Fibroblast of gingiva (primary cell): ENCODE results near the gene LYRM1.

Source experiments
- DNase-seq: peaks from one replicate; pipeline ENCODE4 v3.0.0-alpha.2; 2011; ENCODE audit warnings: low read depth

The LYRM1 gene

DNA sequence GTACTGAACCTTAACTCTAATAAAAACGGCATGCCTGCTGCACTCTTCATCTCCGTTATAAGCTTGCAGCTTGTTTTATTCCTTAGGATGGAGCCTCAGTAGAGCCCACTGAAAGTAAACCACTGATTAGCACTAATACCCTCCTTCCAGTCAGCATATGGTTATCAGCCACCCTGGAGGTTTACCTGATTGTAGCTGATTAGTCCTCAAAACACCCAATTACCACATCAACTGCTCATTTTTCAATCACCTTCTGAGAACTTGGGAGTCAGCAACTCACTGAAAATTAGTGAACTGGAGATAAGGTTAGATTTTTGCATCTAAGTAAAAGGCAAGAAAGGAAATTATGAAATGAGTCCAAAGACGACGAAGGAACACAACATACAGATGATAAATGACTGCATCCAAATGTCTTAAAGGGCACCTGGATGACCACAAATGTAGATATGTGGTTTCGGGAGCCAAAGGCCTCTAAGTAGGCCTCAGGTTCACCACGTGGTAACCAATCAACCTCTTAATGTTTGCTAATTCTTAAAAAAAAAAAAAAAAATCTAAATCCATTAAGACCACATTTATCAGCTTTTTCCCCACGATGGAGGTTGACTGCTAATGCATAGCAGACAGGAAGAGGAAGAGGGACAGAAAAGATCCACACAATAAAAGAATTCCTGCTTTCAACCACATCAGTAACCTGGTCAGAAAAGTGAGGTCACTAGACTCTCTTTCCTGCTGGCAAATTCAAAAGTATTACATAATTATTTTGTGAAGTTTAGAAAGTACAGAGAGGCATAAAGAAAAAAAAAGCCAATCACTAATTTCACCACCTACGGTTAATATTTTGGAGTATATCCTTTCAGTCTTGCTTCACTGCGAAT is 28.4 kb upstream of the LYRM1 start:
- no peak for DNase-seq

- DNase-seq: no peak
These were observed 27.2 kb upstream of the LYRM1 start for GRCh38 chr16:20873331-20873730.

GRCh38 chr16:20874088-20874581 is 26.4 kb upstream of the LYRM1 start:
- DNase-seq: no peak

GRCh38 chr16:20875355-20875650 is 25.3 kb upstream of the LYRM1 start:
- no peak for DNase-seq

GRCh38 chr16:20878682-20879147 is 21.9 kb upstream of the LYRM1 start:
- no peak for DNase-seq

DNA sequence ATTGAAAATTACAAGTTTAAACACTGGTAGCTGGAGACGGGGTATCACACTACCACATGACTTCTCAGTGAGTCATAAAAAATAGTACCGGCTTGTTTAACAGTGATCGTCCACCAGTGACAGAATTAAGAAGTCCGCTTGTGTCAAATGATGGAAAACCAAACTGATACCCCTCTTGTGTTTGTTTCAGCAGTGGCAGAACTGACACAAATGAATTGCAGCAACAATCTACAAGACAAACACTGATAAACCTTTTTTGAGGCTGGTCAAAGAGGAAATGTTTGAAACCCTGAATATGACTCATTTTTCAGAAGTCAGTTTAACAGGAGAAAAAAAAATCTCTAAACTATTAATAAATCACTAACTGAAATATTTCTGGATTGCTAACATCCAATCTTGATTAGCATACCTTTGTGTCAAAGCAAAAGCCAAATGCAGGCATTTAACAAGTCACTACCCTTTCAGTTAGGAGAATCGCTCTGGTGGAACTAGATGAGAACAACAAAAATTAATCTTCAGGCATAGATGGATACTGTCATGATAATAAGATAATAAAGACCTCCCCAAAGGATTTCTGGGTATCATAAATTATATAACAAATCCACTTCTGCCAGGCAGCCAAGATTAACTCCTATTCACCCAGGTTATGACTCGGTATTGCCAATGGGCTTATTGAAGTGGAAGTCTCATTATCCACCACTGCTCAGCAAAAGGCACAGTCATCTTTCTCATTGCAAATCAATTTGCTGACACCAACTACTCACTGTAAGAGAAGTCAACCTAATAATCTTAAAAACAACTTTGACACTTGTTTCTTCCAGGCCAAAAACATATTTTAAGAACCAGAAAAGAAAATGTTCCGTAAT is 21.2 kb upstream of the LYRM1 start:
- DNase-seq: peak; percentile 19

DNA sequence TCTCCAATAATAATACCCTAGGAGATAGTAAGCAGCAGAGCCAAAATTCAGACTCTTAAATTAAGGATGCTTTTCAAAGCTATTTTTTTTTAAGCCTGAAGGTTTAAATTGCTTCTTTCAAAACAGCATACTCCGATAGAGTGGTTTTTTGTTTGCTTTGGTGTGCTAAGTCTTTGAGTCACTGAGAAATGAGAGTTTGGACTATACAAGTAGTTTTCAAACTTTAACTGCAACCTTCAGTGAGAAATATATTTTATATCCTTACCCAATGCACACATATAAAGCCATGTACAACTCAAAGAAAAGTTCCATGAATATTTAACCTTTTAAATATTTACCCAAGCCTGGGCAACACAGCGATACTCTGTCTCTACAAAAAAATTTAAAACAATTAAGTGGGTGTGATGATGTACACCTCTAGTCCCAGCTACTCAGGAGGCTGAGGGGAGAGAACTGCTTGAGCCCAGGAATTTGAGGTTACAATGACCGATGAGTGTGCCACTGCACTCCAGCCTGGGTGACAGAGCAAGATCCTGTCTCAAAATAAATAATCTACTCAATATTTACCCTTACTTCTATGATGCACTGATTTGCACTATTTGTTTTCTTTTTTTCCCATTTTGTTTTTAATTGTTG is 19.6 kb upstream of the LYRM1 start:
- no peak for DNase-seq

- DNase-seq: no peak
These were observed 19.1 kb upstream of the LYRM1 start for GRCh38 chr16:20881503-20881878.

DNA sequence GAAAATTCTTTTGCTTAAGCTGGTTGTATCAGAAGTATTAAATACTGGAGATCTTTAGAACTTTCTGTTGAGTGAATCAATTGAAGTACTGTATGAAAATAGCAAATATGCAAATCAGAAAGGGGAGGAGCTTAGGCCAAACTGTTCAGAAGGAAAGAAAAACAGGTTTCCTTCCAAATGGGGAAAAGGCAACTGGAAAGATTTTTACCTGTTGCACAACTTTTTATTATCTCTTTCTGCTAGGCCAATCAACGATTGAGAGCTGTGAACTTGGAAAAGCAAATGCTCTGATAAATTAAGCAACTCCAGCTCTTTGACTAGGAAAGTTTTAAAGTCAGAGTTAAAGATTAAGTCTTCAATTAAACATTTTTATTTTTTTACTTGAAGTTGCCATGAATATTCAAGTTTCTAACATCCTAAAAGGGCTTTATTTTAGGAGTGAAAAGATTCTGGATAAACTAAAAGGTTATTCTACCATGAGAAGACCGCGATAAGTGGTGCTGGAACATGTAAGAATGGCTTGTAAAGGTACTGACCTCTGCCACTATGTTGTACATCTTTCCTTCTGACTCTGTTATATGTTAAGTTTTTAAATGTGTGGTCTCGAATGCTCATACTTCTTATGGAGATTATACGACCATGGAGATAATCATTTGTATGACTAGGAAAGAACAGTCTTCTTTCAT is 16.9 kb upstream of the LYRM1 start:
- DNase-seq: no peak

GRCh38 chr16:20884240-20884556 is 16.4 kb upstream of the LYRM1 start:
- peak; percentile 85 for DNase-seq

DNA sequence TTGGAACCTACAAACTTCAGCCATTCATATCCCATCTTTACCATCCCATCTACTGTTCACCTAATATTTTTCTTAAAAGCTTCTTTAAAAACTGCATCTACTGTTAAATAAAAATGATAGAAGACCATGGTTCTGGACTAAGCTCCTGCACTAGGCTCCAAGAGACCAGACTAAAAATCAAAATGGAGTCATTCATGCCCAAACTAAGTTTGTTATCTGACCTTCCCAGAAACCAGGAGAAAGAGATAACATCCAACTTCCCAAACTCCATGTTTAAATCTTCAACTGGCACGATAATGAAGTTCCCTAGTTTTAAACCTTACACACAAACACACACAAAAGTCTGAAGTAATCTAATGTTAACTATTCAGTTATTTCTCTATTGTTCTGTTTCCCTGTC is 14.3 kb upstream of the LYRM1 start:
- no peak for DNase-seq

DNA sequence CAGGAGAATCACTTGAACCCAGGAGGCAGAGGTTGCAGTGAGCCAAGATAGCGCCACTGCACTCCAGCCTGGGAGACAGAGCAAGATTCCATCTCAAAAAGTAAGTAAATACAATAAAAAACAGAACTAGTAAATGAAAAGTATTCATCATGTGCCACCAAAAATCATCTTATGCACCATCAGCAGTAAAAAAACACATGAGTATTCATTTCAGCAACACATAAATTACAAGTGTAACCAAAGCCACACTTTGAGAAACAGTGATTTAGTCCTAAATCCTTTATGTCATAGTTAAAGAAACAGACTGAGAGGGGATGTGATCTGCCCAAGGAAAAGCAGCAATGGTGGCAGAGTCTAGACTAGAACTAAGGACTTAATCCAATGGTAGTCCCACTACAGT is 13.4 kb upstream of the LYRM1 start:
- no peak for DNase-seq

DNA sequence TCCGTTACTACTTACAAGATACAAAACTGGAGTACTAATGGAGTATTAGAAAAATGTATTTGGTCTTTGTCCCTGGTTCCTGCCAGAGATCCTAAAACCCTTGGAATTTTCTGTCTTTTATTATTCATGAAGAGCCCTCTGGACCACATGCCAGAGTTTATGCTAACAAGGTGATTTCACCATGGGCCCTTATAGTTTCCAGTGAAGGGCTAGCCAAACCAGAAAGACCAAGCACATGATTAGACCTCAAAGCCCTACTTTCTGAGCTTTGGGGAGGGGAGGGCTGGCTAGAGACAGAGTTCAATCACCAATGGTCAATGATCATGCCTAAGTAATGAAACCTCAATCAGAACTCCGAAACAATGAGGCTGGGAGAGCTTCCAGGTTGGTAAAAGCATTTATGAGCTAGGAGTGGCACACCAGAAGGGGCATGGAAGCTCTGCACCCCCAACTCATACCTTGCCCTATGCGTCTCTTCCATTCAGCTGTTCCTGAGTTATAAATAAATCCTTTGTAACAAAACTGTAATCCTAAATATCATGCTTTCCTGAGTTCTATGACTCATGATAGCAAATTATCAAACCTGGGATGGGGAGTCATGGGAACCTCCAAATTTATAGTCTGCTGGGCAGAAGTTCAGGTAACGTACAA is 10.8 kb upstream of the LYRM1 start:
- DNase-seq: no peak

DNA sequence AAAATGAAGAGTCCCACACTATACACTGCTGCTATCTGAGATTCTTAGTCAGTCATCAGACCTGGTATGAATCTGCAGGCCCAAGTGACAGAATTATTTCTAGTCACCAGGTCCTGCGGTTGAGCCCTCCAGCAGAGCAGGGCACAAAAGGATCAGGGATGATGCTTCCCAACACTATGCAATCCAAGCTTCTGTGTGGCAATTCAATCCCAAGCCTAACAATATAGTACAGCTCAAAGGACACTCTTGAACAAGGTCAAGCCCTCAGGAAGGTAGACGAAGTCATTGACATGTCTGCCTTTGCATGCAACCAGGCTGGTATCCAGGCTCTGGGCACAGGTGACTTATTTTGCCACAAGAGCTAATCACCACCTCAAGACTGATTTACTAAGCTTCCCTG is 6.2 kb upstream of the LYRM1 start:
- no peak for DNase-seq

DNA sequence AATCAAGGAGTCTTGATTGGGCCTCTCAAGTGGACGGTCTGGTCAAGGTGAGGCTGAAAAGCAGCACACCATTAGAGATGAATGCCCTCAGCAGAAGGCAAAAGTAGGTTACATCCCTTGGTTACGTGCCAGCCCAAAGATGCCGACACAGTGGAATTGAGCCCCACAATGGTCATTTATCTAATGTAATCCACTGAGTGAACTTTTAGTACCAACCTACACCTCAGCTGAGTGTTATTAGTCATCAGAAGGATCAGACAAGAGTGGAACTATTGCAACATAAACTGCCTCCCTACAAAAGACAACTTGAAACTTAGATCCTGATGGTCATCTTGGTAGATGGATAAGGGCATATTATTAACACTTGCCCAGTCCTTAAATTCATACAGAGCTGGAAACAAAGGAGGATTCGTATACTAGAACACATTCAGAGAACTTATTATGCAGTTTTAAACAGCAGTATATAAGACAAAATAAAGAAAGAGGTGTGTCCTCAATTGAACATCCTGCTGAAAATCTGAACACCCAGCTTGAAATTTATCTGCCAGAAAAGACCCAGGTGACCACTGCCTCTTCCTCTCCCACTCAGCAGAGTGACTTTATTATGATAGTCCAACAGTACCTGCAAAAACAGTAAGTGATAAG is 3.2 kb upstream of the LYRM1 start:
- DNase-seq: peak; percentile 48

- no peak for DNase-seq
These were observed 2.6 kb upstream of the LYRM1 start for GRCh38 chr16:20897922-20898321.

- DNase-seq: peak; percentile 67
These were observed 1.5 kb upstream of the LYRM1 start for GRCh38 chr16:20899071-20899470.

DNA sequence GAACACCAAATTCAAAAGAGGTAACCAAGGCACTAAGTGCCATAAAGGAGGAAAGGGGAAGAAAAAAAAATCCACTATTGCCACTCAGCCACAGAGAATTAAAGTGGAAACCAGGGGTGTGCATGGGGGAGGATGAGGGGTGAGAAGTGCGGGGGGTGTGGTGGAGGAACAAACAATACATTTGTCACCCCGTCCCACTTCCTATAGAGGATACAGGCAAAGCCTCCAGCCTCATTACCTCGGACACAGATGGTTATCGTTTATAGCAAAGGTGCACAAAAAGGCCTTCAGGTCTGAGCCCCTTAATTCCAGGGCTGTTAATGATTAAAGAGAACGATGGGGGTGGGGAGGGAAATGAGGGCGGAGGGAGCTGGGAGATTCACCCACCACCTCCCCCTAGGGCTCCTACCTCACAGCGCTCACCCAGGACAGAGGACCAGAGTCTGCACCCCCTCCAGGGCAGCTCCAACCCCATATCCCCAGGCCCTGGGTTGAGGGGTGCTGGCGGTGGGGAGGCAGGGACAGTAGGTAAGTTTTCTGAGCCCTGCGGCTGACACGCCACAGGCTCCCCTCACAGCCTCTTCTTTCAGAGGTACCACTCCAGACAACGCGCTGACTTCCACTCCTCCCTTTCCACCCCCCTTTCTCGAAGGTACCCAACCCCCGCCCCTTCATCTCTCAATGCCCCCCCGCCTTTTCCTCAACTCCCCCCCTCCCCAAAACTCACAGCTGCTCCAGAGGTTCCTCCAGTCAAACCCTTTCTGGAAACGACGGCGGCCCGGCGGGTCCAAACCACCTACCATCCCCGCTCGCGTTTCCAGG is 883 bp upstream of the LYRM1 start:
- DNase-seq: peak; percentile 23

GRCh38 chr16:20901068-20901435 is 481 bp downstream of the LYRM1 start:
- no peak for DNase-seq

- peak; percentile 62 for DNase-seq
These were observed 1.0 kb downstream of the LYRM1 start for GRCh38 chr16:20901436-20902112.
